GM12875 (cell line): ENCODE data around the gene DDX54.

Experiments
- H3K4me3 ChIP-seq: one replicate; pipeline ENCODE4 v1.5.1; 2011; ENCODE audit warnings: low read depth, low read length, control low read depth
- TF ChIP-seq, protein P1 (sequence below): IDR thresholded peaks from 2 replicates; pipeline ENCODE4 v1.5.1; 2011; ENCODE audit warnings: low read depth, mild to moderate bottlenecking, control low read depth, inconsistent platforms, low read length, moderate library complexity, borderline replicate concordance; ENCODE audit not compliant: insufficient read depth

Gene DDX54

DNA sequence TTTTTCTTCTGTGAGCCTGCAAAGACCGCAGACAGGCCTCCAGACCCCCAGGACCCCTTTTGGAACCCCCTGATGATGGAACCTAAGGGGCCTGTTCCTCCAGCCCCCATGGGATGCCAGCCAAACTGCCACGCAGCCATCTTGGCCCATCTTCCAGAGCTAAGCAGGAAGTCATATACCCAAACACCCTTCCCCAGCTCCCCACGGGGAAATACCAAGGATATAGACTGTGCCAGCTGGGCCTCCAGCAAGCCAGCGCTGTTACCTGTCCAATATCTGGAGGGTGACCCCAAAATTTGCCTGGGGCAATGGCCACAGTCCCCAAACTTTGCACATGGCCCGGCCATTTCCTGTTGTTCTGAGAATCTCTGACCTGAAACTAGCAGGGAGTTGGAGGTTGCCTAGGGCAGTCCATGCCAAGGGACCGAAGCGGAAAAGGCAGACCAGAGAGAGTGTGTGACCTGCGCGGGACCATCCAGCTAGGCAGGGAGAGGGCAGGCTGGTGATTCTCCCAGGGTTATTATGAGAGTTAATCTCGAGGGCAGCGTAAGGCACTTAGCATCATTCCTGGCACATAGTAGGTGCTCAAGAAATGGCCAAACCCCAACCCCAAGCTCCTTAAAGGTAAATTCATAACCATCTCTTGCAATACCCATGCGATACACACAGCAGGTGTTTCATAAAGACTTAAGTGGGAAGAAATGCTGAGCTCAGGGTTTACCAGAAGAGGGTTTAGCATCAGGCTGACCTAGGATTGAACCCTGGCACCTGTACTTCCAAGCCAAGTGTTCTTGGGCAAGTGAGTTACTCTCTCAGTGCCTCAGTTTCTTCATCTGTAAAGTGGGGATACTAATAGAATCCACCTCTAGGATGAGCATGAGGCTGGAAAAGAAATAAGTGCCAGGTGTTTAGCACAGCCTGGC lies 47.2 kb downstream of the DDX54 start:
- no peak overlapping the region for H3K4me3 ChIP-seq
- TF ChIP-seq, protein P1, sequence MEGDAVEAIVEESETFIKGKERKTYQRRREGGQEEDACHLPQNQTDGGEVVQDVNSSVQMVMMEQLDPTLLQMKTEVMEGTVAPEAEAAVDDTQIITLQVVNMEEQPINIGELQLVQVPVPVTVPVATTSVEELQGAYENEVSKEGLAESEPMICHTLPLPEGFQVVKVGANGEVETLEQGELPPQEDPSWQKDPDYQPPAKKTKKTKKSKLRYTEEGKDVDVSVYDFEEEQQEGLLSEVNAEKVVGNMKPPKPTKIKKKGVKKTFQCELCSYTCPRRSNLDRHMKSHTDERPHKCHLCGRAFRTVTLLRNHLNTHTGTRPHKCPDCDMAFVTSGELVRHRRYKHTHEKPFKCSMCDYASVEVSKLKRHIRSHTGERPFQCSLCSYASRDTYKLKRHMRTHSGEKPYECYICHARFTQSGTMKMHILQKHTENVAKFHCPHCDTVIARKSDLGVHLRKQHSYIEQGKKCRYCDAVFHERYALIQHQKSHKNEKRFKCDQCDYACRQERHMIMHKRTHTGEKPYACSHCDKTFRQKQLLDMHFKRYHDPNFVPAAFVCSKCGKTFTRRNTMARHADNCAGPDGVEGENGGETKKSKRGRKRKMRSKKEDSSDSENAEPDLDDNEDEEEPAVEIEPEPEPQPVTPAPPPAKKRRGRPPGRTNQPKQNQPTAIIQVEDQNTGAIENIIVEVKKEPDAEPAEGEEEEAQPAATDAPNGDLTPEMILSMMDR: no peak

DNA sequence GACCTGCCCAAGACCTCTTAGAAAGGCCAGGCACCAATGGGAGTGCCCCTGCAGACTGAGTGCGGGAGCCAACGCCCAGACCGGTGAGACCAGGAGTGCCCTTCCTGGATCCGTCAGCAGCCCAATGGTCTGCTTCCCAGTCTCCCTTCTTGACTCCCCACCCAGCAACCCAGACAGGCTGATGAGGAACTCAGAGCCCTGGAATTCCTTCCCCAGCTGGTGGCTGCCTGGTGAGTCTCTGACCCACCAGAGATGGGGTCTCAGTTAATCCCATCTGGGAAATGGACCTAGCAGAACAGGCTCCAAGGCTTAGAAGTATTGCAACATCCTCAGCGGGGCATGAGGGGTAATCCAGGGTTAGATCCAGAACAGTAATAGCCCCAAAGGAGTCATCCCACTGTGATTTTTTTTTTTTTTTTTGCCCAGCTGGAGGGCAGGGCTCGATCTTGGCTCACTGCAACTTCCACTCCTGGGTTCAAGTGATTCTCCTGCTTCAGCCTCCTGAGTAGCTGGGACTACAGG lies 48.2 kb downstream of the DDX54 start:
- no peak overlapping the region for H3K4me3 ChIP-seq
- TF ChIP-seq, protein P1: no peak

- no peak overlapping the region for H3K4me3 ChIP-seq
- TF ChIP-seq, protein P1: no peak
Observed at GRCh38 chr12:113136128-113136989, 48.9 kb downstream of the DDX54 start.

DNA sequence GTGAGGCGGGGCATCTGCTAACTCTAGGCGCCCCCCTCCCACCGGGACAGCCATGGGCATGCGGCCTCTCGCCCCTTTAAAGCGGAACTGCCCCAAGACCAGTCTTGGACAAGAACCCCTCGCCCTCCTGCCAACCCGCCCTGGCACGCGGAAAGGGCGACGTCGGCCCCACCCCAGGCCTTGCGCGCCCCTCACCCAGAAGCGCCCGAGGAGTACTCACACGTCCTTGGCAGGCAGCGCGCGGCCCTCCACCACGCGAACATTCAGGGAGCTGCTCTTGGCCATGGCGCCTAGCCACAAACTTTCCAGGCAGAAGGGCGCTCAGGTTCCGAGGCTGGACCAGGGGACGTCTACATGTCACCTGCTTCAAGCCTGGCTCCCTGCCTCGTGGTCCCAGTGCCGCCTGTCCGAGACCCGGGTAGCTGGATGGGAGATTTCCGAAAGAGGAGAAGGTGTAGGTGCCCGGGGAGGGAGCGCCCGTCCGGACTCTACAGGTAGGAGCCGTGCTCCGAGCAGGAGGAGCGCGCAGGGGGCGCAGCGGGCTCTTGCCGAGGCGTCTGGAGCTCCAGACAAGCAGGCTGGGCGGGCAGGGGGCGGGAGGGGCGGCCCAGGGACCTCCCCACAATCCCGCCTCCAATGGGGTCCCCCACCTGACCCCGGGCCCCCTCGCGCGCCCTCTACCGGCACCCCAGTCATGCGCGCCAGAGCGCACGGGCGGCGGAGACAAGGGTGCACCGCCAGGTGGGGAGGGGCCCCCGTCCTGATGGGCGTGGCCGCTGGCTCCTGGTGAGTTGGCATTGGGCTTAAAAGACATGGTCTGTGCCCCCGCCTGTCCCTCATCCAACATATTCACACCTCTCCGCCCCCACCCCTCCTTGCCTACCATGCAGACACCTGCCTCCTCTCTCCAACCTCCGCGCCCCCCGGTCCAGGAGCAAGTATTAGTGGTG lies 49.8 kb downstream of the DDX54 start, which contains the start of gene RASAL1:
TSS of gene RASAL1 (minus strand) at position 584 of the 950 bp plus-strand sequence. CDS start at position 285, 299 bp downstream.
- TF ChIP-seq, protein P1: peak; percentile 72
- no peak within 1 kb of the TSS for H3K4me3 ChIP-seq

DNA sequence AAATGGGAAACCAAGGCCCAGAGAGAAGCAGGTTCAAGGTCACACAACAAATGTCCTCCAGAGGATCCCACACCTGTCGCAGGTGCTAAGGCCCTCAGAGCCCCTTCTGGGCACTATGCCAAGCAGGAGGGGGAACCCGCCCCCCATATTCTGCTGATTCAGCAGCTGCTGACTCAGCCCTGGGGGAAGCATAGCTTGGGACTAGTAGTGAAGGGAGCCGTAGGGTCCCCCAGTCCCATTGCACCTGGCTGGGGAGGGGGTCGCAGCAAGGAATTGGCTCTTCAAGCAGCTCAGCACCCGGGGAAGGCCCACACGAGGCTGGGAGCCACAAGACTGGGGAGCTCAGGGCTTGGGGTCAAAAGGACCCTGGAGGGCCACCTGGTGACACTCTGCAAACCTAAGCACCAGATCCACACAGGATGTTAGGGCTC lies 50.7 kb downstream of the DDX54 start:
- TF ChIP-seq, protein P1: no peak
- no peak overlapping the region for H3K4me3 ChIP-seq

- no peak overlapping the region for H3K4me3 ChIP-seq
- TF ChIP-seq, protein P1: no peak
Observed at GRCh38 chr12:113134071-113134470, 51.2 kb downstream of the DDX54 start.
